Activated CD4-positive, alpha-beta T cell treated with anti-CD3 and anti-CD28 coated beads, Interleukin-10, Interleukin-2, amounts not matched to agents 100 ng/mL and 50 ng/mL, durations not matched to agents 16 hours and 8 hours (primary cell): Measurements from ENCODE around the gene CCNT1.
"Not testable (repeated sequence)": the region's sequence is repeated elsewhere in the genome, so short reads cannot be mapped to it uniquely, and the experiment has no call there.

Source experiments
- DNase-seq: peaks from one replicate; pipeline ENCODE4 v3.0.0-alpha.2; 2020

CCNT1 gene

GRCh38 chr12:48716493-48717251 is at the start of gene CCNT1:
CCNT1 (minus strand) TSS chr12:48716707; CDS start chr12:48716675, 32 bp downstream.
- peak; percentile 99 for DNase-seq

- peak; percentile 32 for DNase-seq
These were observed 49.3 kb upstream of the CCNT1 start for GRCh38 chr12:48765753-48766162.

GRCh38 chr12:48764521-48764920 is 48.0 kb upstream of the CCNT1 start:
- no peak for DNase-seq

- DNase-seq, result no peak
These were observed 42.2 kb upstream of the CCNT1 start for GRCh38 chr12:48758737-48759136.

- DNase-seq, result no peak
These were observed 41.7 kb upstream of the CCNT1 start for GRCh38 chr12:48758186-48758585.

DNA sequence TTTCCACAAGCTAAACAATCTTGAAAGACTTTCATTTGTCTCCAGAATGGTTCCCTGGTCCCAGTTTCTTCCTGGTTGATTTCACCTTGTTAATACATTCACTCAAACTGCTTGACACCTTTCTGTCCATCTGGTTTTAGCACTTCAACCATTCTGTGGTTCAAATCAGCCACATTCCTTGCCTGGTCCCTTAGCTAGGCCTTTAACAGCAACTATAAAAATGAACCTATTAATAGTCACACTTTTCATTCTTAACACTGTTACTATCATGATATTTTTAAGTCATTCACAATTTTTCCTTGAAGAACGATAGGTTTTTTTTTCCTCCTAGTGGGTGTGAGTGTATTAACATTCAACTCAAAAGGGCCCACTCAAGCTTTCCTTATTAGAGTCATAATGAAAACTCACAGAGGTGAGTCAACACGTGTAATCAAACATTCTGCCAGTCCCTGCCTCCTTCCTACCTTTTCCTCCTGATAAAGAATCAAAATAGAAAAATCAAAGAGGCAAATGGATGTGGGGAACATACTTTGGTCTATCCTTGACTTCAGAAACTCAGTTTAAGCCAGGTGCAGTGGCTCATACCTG is 34.4 kb upstream of the CCNT1 start:
- DNase-seq, result peak; percentile 65

DNA sequence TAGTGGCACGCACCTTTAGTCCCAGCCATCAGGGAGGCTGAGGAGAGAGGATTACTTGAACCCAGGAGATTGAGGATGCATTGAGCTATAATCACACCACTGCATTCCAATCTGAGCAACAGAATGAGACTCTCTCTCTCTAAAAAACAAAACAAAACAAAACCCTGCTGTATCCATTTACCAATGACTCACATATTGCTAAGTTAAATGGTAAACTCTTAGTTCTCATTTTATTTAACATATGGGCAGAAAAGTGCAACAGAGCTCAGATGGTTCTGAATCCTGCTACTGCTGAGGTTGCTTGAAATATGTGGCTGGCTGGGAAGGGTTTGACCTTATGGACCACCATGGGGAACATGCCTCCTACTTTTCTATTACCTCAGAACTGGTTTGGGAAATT is 33.7 kb upstream of the CCNT1 start:
- DNase-seq, result no peak

- no peak for DNase-seq
These were observed 27.9 kb upstream of the CCNT1 start for GRCh38 chr12:48744251-48745008.

GRCh38 chr12:48739618-48740269 is 23.2 kb upstream of the CCNT1 start:
- DNase-seq, result no peak

DNA sequence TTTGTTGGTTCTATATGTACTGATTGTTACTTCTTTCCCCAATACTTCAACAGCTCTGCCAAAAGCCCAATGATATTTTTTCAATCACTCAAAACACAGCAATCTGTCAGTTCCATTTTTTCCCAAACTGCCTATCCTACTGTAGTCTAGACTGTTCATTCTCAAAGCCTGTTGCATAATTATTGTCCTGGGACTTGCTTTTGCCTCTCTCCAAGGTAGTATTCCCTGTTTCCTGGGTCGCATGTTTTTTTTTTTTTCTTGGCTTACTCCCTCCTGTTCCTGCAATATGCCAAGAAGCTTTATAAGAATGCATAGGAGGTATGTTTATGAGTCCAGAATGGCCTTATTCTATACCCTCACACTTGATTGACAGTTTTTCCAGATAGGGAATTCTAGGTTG is 19.9 kb upstream of the CCNT1 start:
- DNase-seq, result no peak

- DNase-seq, result no peak
These were observed 12.3 kb upstream of the CCNT1 start for GRCh38 chr12:48728807-48729206.

GRCh38 chr12:48720737-48721136 is 4.2 kb upstream of the CCNT1 start:
- not testable (repeated sequence) for DNase-seq

DNA sequence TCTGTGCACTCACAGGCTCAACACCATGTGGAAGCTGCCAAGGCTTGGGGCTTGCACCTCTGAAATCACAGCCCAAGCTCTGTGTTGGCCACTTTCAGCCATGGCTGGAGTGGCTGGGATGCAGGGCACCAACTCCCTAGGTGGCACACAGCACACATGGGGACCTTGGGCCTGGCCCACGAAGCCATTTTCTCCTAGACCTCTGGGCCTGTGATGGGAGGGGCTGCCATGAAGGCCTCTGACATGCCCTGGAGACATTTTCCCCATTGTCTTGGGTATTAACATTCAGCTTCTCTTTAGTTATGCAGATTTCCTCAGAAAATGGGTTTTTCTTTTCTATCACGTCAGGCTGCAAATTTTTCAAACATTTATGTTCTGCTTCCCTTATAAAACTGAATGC is 3.7 kb upstream of the CCNT1 start:
- DNase-seq, result not testable (repeated sequence)

DNA sequence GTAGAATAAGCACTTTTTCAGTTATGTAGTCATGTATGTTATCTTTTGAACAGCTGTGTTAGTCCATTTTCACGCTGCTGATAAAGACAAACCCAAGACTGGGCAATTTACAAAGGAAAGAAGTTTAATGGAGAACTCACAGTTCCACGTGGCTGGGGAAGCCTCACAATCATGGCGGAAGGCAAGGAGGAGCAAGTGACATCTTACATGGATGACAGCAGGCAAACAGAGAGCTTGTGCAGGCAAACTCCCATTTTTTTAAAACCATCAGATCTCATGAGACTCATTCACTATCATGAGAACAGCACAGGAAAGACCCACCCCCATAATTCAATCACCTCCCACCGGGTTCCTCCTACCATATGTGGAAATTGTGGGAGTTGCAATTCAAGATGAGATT is 2.5 kb upstream of the CCNT1 start:
- not testable (repeated sequence) for DNase-seq

DNA sequence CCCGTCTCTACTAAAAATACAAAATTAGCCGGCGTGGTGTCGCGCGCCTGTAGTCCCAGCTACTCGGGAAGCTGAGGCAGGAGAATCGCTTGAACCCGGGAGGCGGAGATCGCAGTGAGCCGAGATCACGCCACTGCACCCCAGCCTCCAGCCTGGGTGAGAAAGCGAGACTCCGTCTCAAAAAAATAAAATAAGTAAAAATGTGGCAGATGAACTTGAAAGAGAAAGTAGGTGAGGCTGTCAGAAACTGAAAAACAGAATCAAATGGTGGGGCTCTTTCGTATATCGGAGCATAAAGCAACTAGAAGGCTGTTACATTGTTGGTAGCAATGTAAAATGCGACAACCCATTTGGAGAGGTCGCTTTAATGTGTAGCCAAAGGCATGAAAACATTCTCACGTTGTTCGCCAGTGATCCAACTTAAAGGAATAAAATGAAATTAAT is 767 bp upstream of the CCNT1 start:
- DNase-seq, result peak; percentile 10

GRCh38 chr12:48716168-48716492 is 377 bp downstream of the CCNT1 start:
- DNase-seq, result no peak

DNA sequence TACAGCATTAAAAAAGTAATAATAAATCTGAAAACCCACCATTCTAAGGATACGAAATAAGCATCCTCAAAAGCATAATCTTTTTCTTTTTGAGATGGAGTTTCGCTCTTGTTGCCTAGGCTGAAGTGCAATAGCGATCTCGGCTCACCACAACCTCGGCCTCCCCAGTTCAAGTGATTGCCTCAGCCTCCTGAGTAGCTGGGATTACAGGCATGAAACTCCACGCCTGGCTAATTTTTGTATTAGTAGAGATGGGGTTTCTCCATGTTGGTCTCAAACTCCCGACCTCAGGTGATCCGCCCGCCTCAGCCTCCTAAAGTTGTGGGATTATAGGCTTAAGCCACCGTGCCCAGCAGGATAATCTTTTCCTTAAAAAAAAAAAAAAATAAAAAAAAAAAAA is 4.3 kb downstream of the CCNT1 start:
- no peak for DNase-seq

GRCh38 chr12:48698822-48699221 is 17.7 kb downstream of the CCNT1 start:
- not testable (repeated sequence) for DNase-seq

GRCh38 chr12:48696626-48697025 is 19.9 kb downstream of the CCNT1 start:
- no peak for DNase-seq

GRCh38 chr12:48695859-48696258 is 20.6 kb downstream of the CCNT1 start:
- DNase-seq, result no peak

- no peak for DNase-seq
These were observed 22.5 kb downstream of the CCNT1 start for GRCh38 chr12:48694038-48694437.

DNA sequence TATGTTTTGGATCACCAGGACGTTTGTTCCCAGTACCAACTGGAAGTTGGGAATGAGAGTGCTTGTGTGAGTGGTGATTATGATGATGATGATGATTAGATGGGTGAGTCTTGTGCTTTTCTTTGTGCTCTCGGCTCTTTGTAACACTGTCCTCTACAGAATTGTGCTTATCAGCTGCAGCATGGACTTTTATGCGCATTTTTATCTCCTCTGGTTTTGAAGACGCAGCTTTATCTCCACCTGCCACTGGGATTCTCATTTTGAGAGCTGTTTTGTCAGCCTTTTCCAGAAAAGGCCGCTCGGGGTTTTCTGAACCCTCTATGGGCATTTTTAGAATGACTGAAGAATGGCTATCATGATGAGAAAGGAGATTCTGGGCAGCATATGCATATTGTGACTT is 22.9 kb downstream of the CCNT1 start:
- no peak for DNase-seq

DNA sequence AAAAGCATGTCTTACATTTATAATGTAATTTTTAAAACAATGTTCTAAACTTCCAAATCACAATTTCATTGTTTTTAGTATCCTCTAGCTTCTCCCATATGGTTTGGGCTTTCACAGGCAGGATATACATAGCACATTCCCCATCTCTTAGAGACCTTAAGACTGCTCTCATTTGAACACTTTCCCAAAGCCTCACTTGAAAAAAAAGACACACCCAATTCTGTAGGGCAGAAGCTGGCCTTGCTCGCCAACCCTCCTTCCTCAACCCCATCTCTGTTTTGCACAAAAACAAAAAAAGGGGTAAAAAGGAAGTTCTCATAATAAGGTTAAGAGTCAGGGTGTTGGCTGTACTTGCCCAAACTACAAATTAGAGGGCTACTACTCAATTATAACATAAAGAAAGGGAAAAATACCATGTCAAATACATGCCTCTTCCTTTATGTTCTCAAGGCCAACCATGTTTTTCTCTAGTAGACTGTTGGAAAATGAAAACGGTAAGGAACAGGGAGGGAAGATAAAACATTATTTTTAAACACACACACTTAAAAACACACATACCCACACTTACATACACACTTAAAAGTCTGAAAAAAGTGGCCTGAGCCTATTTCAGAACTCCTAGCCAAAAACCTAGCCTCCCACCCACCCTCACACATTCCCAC is 24.6 kb downstream of the CCNT1 start:
- no peak for DNase-seq
